Measurements from ENCODE around the gene EEA1.
A peak's percentile ranks its signal among the peaks of the same experiment; 100 is the strongest.

Gene EEA1

DNA sequence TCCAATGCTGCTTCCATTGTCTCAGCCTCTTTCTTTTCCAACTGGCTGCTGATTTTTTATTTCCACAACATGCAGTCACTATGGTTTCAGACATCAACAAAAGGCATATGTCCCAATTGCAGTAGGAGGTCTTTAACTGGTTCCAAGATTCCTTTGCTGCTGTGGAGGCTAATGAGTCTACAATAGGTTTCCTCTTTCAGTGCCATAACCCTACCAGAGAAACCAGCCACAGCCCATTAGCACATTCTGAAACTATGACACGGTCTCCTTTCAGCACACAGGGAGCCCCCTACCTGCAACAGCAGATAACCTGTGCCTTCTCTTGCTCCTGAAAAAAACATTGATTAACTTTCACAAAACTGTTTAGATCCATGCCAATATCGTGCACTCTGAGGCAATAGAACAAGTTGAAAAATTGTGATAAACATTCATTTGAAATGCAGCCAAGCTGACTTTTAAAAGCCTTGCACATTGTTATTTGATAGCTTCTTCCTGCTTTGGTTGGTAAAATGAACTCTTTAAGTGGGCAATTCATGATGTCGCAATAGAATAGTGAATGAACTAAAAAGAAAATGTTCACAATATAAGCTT, 193.9 kb downstream of the EEA1 start:
- TF ChIP-seq, protein P1, sequence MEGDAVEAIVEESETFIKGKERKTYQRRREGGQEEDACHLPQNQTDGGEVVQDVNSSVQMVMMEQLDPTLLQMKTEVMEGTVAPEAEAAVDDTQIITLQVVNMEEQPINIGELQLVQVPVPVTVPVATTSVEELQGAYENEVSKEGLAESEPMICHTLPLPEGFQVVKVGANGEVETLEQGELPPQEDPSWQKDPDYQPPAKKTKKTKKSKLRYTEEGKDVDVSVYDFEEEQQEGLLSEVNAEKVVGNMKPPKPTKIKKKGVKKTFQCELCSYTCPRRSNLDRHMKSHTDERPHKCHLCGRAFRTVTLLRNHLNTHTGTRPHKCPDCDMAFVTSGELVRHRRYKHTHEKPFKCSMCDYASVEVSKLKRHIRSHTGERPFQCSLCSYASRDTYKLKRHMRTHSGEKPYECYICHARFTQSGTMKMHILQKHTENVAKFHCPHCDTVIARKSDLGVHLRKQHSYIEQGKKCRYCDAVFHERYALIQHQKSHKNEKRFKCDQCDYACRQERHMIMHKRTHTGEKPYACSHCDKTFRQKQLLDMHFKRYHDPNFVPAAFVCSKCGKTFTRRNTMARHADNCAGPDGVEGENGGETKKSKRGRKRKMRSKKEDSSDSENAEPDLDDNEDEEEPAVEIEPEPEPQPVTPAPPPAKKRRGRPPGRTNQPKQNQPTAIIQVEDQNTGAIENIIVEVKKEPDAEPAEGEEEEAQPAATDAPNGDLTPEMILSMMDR (conservative IDR thresholded peaks at IDR 0.05), result no peak
- H3K27ac ChIP-seq, result peak overlapping the region; percentile 78

DNA sequence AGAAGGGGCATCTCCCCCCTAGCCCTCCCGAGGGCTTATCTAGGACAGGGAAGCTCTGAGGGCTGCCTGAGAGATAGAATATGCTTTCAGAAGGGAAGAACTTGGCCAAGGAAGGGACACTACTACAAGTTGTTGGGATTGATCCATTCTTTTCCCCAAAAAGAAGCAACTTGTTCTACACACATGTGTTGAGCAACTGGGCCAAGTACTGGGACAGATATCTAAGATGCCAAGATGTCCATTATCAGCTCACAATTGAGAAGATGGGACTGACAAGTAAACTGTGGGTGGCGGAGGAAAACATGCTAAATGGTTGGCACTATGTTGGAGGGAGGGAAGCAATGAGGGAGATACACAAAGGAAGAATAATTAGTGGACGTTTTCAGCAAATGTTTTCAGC, 195.4 kb downstream of the EEA1 start:
- TF ChIP-seq, protein P1 (conservative IDR thresholded peaks at IDR 0.05), result no peak
- no peak overlapping the region for H3K27ac ChIP-seq

DNA sequence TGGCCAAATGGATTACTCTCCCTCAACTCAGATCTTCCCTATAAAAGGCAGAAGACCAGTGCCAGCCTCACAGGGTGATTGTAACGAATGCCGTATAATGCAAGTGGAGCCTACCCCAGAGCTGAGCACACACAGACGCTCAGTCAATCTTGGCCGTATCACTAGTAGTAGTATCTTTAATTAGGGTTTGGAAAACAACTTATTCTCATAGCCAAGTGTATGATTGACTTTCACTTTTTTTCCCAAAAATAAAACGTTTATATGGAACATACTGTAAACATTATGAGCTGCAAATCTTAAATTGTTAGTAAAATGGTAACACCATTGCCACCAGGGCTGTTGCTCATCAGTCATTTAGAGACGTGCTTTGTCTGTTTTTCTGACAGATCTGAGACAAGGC, 195.9 kb downstream of the EEA1 start:
- TF ChIP-seq, protein P1 (conservative IDR thresholded peaks at IDR 0.05), result no peak
- no peak overlapping the region for H3K27ac ChIP-seq

DNA sequence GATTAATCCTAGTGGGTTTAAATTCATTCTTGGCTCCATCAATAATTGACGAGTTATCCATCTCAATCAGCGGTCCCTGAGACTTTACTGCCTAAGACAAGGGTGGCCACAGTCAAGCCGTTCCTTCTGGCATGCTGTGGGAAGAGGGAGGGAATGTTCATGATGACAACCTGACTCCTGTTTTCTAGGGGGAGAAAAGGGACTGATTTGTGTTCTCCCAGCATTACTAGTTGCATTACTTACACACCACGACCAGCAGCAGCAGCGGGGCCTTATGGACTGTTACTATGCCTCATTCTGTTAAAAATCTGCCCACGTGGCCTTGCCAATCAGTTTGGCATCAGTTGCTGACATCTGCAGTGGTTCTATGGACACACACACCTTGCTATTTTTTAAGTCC, 196.4 kb downstream of the EEA1 start:
- TF ChIP-seq, protein P1 (conservative IDR thresholded peaks at IDR 0.05), result no peak
- H3K27ac ChIP-seq, result no peak overlapping the region

DNA sequence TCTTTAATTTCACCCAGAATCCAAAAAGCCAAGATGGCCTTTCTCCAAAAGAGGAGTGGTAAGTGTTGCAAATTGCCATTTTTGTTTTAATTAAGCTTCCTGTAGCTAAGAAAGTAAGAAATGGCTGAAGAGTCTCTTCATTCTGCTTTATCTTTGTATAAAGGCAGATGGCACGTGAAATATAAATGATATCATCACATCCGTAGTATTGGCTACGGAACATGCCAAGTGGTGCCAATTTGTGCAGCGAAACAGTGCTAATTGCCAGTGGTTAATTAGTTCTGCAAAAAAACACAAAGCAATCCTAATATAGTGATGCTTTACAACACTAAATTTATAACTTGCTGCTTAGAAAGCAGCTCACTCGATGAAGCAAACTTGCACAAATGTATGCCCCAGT, 196.9 kb downstream of the EEA1 start:
- TF ChIP-seq, protein P1 (conservative IDR thresholded peaks at IDR 0.05), result no peak

GRCh38 chr12:92730758-92731157, 198.3 kb downstream of the EEA1 start:
- H3K27ac ChIP-seq, result no peak overlapping the region
- TF ChIP-seq, protein P1 (conservative IDR thresholded peaks at IDR 0.05), result no peak

More for the DNA sequence above, 196.9 kb downstream of the EEA1 start:
- no peak overlapping the region for H3K27ac ChIP-seq

DNA sequence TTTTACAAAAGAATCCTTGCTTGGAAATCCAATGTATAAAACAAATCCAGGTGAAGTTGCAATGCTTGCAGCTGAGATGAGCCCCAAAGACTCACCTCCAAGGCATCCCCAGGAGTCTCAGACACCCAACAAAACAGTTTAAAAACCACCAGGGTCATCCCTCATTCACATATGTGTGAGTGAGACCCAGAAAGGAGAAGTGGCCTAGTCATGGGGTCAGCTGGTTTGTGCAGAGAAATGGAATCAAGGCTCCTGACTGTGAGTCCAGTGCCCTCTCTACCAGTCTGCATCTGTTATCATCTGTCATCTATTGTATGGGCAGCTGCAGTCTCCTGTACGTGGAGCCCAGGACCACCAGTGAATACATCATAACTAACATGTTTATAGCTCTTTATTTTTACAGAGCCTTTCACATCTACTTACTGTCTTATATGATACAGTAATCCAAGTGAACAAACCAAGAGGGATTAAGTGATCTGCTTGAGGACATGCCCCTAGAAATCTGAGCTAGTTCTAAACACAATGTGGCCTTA, 199.3 kb downstream of the EEA1 start:
- H3K27ac ChIP-seq, result no peak overlapping the region
- TF ChIP-seq, protein P1 (conservative IDR thresholded peaks at IDR 0.05), result no peak
